GM18526 (cell line): ENCODE measurements around the gene KLHL22.

ENCODE experiments used
- POLR2A ChIP-seq: IDR thresholded peaks from 3 replicates; pipeline ENCODE4 v1.6.1; 2011; ENCODE audit not compliant: insufficient read length; ENCODE audit errors: extremely low read depth

KLHL22 gene

DNA sequence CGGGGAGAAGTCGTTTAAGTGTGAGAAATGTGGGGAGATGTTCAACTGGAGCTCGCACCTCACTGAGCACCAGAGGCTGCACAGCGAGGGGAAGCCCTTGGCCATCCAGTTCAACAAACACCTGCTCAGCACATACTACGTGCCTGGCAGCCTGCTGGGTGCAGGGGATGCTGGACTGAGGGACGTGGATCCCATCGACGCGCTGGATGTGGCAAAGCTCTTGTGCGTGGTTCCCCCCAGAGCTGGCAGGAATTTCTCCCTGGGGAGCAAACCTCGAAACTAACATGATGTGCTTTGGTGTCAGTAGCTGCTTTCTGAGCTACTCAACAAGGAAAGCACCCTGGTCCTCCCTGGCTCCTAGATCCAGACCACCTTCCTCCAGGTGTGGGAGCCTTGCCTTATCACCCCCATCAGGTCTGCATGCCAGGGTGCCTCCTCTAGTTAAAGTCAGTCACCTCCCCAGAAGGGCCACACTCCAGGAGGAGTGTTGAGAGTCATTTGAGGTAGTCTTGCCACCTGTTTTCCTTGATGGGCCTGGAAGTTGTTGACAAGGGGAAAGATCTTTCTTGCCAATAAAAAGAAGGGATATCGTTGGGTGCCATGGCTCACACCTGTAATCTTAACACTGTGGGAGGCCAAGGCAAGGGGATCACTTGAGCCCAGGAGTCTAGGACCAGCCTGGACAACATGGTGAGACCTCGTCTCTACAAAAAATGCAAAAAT is 88.7 kb downstream of the KLHL22 start:
- no peak for TF ChIP-seq POLR2A

DNA sequence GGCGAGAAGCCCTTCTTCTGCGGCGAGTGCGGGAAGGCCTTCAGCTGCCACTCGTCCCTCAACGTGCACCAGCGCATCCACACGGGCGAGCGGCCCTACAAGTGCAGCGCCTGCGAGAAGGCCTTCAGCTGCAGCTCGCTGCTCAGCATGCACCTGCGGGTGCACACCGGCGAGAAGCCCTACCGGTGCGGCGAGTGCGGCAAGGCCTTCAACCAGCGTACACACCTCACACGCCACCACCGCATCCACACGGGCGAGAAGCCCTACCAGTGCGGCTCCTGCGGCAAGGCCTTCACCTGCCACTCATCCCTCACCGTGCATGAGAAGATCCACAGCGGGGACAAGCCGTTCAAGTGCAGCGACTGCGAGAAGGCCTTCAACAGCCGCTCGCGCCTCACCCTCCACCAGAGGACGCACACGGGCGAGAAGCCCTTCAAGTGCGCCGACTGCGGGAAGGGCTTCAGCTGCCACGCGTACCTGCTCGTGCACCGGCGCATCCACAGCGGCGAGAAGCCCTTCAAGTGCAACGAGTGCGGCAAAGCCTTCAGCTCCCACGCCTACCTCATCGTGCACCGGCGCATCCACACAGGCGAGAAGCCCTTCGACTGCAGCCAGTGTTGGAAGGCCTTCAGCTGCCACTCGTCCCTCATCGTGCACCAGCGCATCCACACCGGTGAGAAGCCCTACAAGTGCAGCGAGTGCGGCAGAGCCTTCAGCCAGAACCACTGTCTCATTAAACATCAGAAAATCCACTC is 89.5 kb downstream of the KLHL22 start:
- no peak for TF ChIP-seq POLR2A

DNA sequence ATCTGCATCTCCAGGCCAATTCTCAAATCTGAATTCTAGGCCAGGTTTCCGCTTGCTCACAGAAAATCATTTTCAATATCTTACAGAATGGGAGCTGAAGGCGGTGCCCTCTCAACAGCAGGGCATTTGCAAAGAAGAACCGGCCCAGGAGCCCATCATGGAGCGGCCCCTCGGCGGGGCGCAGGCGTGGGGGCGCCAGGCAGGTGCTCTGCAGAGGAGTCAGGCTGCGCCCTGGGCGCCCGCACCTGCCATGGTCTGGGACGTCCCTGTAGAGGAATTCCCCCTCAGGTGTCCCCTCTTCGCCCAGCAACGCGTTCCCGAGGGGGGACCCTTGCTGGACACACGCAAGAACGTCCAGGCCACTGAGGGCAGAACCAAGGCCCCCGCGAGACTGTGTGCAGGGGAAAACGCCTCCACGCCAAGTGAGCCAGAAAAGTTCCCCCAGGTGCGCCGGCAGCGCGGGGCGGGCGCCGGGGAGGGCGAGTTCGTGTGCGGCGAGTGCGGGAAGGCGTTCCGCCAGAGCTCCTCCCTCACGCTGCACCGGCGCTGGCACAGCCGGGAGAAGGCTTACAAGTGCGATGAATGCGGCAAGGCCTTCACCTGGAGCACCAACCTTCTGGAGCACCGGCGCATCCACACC is 90.2 kb downstream of the KLHL22 start:
- TF ChIP-seq POLR2A = no peak

DNA sequence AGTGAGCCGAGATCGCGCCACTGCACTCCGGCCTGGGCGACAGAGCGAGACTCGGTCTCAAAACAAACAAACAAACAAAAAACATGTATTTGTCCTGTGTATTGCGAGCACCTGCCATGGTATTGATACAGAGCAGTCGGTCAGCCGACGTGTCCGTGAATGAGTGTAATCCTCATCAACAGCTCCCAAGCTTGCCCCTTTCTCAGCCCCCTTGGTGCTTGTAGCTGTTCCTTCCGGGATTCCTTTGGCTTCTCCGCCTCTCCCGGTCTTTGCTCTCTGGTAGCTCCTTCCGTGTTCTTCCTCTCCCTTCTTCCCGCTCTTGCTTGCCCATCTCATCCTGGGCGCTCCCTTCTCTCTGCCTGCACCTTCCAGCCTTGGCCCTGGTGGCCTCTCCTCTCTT is 90.7 kb downstream of the KLHL22 start:
- TF ChIP-seq POLR2A = no peak

DNA sequence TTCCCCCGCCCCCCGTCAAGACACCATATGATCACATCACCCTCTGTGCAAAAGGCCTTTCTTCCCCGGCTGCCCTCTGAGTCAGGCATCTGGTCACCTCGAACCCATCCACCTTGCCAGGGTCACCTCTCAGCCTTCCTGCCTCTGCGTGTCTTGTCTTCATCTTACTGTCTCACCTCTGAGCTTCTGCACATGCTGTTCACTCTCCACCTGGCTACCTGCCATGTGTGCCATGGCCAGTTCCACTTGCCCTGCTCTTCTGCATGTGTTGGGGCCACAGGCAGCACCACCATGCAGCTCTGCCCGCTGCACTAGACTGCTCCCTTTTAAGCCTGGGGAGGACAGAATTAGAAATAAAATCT is 91.8 kb downstream of the KLHL22 start:
- no peak for TF ChIP-seq POLR2A

DNA sequence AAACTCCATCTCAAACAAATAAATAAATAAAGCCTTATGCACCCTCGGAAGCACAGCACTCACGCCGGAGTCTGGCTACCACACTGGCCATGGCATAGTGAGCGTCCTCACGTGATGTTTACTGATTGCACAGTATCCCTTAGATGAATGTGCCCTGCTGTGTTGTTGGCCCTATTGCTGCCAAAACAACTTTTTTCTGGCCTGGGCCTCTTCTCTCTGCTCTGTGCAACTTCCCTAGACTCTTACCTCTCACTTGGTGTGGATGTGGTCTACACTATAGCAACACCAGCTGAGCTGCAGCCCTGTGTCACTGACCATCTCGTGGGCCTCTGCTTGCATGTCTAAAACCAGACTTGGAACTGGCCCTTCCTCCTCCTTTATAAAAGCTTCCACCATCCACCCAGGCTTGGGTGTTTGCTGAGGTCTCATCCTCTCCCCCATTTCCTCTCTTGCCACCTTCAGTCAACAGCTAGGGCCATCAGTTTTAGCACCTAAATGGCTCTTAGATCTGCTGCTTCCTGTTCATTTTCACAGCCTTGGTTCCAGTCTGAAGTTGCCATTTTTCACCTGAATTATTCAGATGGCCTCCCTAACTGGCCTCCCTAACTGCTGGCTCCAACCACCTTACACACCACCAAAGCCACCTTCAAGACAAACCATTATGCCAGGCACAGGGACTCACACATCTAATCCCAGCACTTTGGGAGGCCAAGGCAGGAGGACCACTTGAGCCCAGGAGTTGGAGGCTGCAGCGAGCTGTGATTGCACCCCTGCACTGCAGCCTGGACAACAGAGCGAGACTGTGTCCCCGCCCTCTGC is 92.4 kb downstream of the KLHL22 start:
- TF ChIP-seq POLR2A = no peak

DNA sequence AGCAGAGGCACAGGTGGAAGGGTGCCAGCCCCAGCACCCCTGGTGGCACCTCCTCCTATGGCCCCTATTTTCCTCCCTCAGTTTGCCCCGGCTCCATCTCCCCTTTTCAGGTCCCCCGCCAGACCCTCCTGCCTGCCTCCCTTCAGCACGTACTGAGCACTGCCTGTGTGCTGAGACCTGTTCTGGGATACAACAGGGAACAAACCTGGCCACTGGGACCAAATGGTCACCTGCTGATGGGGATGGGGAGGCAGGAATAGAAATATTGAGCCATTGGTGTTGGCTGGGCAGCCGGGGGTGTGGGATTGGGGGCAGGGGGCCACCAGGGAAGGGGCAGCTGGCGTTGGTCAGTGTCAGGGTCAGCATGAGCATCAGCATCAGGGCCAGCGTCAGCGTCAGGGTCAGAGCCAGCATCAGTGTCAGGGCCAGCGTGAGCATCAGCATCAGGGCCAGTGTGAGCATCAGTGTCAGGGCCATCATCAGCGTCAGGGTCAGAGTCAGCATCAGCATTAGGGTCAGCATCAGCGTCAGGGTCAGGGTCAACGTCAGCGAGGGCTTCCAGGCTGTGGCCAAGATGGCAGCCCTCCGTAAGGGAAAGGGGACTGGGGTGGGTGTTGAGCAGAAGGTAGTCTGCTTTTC is 94.1 kb downstream of the KLHL22 start:
- TF ChIP-seq POLR2A = no peak

DNA sequence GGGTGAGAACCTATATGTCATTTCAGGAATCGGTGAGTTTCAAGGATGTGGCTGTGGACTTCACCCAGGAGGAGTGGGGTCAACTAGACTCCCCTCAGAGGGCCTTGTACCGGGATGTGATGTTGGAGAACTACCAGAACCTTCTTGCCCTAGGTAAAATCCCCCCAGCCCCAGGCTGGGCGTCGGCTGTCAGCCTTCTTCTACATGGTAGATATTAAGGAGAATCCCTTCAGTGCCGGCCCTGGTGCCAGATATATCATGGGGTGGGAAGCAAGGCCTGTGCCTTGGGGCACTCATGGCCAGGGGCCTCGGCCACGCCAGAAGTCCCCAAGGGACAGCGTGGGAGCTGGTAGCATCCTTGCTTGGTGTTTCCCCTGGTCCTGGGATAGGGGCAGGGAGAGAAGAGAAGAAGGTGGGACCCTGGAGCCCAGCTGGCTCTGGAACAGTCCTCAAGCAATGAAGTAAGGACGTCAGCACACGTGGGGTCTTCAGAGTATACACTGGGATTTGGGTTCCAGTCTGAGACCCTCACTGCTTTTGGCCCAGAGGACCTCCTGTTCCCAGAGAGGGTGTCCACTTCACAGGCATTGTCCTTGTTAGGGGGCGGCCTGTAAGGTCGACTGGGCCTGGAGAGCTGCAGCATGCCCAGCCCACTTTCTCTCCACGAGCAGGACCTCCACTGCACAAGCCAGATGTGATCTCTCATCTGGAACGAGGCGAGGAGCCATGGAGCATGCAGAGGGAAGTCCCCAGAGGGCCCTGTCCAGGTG is 94.8 kb downstream of the KLHL22 start:
- TF ChIP-seq POLR2A = no peak

DNA sequence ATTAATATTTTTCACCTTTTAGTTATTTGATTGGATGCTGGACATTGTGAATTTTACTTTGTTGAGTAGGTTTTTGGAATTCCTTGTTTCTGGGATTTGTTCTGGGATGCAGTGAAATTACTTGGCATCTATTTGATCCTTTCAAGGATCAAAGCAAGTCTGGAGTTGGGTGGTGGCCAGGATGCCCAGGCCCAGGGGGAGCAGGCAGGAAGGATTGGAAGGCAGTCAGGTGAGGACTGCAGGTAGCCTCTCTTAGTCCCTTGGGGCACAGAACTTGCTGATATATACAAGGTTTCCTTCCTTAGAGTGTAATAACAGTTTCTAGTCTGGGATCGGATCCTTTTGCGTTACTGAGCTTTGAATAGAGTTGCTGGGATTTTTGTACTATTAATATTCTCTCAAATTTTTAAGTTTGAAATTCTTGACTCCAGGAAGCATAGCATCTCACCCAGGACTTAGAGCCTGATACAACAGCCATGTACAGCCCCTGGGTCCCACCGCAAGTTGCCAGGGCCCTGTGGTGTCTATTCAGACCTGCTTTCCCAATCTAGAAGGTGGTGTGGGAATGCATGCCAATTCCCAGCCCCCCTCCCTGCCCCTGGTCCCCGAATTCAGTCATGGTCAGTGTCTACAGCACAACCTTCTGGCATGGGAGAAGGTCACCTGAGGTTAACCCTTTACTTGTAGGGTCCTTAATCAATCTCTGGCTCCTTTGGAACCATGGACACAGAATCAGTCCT is 95.6 kb downstream of the KLHL22 start:
- TF ChIP-seq POLR2A = no peak

DNA sequence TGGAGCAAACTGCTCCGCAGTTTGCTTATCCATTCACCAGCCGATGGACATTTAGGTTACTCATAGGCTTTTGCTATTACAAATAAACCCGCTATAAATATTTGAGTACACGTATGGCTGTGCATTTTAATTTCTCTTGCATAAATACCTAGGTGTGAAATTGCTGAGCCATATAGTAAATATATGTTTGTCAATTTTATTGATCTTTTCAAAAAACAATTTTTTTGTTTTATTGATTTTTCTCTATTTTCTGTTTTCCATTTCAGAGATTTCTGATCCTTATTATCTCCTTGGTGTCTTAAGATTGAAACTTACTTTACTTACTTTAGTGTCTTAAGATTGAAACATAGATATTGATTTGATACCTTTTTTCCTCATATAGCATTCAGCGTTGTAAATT is 97.2 kb downstream of the KLHL22 start:
- no peak for TF ChIP-seq POLR2A

DNA sequence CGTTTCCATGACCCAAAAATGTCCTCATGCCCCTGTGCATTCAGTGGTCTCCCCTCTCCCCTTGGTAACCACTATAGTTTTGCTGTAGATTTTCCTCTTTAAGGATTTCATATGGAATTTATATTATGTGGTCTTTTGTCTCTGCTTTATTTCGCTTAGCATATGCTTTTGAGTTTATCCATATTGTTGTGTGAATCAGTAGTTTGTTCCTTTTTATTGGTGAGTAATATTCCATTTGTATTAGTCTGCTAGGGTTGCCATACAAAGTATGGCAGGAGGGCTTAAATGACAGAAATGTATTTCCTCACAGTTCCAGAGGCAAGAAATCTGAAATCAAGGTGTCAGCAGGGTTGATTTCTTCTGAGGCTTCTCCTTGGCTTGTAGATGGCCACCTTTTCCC is 98.1 kb downstream of the KLHL22 start:
- no peak for TF ChIP-seq POLR2A

DNA sequence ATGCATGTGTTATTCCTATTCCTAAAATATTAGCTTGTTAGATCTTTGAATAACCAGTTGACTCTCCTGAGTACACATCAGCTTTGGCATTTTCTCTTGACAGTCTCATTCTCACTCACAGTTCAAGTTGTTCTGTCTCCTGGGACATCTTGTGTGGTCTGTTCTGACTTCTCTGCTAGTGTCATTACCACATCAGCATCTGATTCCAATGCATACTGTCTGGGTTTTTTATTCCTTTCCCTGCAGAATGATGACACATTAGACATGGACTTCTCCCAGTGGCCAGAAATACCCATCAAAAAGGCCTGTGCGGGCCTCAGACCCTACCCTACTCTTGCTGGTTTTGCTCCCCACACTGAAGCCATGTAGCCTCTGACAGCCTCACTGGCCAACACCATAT is 99.0 kb downstream of the KLHL22 start:
- no peak for TF ChIP-seq POLR2A

DNA sequence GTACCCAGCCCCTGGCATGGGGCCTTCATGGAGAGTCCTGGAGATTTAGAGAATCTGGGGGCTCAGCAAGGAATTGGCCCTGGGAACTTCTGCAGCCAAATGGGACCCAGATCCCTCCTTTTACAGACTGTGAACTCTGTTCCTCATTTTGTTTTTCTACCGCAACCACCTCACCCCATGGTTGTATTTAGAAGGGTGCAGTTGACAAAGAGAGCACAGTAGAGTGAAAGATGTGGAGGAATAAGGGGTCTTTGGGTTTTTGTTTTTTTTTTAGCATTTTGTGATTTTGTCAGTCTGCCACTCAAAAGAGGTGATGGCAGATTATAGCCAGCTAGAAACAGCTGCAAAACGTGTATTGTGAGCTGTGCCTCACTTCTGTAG is 99.7 kb downstream of the KLHL22 start:
- no peak for TF ChIP-seq POLR2A

DNA sequence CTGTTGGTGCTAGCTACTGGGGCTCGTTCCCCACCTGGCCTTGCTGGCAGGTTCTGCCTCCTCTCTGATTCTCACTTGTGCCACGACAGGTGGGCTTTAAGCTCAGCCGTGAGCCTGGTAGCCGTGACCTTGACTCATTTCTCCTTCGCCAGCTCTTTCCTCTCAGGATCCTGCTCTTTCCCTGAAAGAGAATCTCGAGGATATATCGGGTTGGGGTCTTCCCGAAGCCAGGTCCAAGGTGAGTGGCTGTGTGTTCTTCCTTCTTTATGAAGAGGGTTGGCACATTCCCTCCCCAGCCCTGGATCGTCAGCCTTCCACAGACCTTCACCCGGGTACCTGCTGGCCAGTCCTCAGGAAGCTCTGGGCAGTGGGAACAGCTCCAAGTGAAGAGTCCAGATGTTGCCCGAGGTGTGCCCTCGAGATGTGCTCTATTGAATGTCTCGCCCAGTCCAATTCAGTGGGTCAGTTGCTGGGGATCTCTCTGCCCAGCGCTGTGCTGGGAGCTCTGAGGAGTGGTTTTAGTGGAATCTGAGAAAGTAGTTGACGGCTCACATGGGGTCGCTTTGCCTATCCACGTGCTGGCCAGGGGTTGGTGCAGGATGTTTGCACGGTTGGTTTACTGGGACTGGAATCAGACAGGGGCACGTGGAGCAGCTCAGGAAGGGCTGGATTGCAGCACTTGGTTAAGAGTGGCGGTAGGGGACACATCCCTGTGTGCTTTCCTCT is 100.3 kb downstream of the KLHL22 start:
- no peak for TF ChIP-seq POLR2A
